ENCODE data around the gene GRK5.

GRK5 gene

DNA sequence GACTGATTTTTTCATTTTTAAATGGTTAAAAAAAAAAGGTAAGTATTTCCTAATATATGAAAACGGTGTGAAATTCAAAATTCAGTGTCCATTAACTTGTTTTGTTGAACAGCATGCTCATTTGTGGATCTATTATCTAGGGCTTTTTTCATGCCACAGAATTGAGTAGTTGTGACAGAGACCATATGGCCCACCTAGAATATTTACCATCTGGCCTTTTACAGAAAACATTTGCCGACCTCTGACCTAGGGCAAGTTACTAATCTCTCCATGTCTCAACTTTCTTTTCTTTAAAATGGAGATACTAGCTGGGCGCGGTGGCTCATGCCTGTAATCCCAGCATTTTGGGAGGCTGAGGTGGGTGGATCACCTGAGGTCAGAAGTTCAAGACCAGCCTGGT lies 41.3 kb downstream of the GRK5 start:
- TF ChIP-seq, protein P1, sequence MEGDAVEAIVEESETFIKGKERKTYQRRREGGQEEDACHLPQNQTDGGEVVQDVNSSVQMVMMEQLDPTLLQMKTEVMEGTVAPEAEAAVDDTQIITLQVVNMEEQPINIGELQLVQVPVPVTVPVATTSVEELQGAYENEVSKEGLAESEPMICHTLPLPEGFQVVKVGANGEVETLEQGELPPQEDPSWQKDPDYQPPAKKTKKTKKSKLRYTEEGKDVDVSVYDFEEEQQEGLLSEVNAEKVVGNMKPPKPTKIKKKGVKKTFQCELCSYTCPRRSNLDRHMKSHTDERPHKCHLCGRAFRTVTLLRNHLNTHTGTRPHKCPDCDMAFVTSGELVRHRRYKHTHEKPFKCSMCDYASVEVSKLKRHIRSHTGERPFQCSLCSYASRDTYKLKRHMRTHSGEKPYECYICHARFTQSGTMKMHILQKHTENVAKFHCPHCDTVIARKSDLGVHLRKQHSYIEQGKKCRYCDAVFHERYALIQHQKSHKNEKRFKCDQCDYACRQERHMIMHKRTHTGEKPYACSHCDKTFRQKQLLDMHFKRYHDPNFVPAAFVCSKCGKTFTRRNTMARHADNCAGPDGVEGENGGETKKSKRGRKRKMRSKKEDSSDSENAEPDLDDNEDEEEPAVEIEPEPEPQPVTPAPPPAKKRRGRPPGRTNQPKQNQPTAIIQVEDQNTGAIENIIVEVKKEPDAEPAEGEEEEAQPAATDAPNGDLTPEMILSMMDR (conservative IDR thresholded peaks at IDR 0.05; ENCODE audit: low read depth, low read length): no peak
- no peak for DNase-seq (ENCODE audit: low read depth)
- H3K4me3 ChIP-seq (ENCODE audit: low read depth, low read length): no peak overlapping the region

DNA sequence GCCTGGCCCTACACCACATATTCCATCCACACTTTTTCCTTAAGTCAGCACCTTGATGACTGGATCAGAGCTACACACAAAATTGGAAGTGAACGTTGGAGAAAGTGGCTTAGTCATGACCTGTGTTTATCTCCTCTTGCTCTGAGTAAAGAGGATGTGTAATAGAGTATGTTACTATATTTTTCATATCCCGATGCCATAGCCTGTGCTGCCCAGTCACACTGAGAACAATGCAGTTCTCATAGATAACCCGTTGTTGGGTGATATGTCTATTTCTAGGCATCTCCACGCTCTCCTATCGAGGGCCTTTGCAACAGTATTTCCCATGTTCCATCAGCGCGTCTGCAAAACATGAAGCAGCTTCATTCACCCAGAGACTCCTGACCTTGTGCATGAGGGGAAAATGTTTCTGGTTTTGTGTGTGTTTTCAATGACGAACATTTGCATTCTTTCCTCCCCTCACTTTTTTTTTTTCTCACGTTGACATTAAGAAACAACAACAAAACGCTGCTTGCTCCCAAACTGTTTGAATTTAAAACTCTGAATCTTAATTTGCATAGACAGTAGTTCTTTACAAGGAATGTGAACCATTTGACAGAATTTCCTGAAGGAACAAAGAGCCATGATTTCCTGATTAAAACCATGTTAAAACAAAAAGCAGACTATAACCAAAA lies 43.4 kb downstream of the GRK5 start:
- TF ChIP-seq, protein P1 (conservative IDR thresholded peaks at IDR 0.05; ENCODE audit: low read depth, low read length): no peak
- peak; percentile 96 for DNase-seq (ENCODE audit: low read depth)
- H3K4me3 ChIP-seq (ENCODE audit: low read depth, low read length): no peak overlapping the region

DNA sequence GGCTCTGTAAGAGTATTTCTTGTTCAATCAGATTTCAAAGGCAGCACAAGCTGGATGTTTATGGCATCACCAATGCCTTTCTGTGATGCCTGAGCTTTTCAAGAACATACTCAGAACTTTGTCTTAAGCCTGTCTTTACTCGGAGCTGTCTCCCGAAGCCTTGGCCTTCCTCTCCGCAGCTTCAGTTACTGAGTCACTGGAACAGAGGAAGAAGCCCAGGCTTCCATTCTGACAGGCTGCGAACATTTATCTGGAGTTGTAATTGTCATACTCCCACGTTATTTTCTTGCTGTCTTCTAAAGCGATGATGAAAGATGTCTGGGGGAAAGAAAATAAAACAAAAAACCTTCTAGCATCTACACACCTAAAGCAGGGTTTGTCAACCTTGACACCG lies 43.9 kb downstream of the GRK5 start:
- peak; percentile 82 for DNase-seq (ENCODE audit: low read depth)
- TF ChIP-seq, protein P1 (conservative IDR thresholded peaks at IDR 0.05; ENCODE audit: low read depth, low read length): no peak
- no peak overlapping the region for H3K4me3 ChIP-seq (ENCODE audit: low read depth, low read length)

GRCh38 chr10:119252051-119252465 lies 44.7 kb downstream of the GRK5 start:
- DNase-seq (ENCODE audit: low read depth): peak; percentile 35
- TF ChIP-seq, protein P1 (conservative IDR thresholded peaks at IDR 0.05; ENCODE audit: low read depth, low read length): peak; percentile 31
- no peak overlapping the region for H3K4me3 ChIP-seq (ENCODE audit: low read depth, low read length)

DNA sequence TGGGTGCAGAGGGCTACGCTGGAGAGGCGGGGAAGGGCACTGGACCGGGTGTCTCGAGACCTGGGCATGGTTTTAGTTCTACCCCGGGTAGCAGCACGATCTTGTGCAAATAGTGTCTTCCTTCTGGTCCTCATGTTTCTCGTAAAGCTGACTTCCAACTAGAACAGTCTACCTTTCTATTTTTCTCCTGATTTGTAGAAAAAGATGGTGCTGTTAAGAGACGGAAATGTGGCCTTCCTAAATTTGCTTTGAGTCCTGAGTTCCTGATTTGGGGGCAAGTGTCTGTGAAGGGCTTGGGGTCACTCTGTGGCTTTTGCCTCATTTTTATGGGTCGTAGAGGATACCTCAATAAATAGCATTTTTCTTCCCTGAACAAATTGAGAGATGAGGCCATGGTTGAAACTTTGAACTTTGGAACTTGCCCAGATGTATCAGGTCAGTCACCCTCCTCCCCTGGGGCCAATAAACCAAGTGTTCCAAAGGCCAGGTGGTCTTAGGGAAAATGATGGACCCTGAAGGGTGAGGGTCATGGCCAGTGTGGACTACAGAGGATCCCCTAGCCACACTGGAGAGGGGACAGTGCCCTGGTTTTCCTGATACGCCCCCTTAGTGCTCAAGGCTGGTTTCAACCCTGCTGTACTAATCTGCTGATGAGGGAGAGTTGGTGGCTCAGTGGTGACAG lies 45.2 kb downstream of the GRK5 start:
- TF ChIP-seq, protein P1 (conservative IDR thresholded peaks at IDR 0.05; ENCODE audit: low read depth, low read length): no peak
- DNase-seq (ENCODE audit: low read depth): no peak
- H3K4me3 ChIP-seq (ENCODE audit: low read depth, low read length): no peak overlapping the region

DNA sequence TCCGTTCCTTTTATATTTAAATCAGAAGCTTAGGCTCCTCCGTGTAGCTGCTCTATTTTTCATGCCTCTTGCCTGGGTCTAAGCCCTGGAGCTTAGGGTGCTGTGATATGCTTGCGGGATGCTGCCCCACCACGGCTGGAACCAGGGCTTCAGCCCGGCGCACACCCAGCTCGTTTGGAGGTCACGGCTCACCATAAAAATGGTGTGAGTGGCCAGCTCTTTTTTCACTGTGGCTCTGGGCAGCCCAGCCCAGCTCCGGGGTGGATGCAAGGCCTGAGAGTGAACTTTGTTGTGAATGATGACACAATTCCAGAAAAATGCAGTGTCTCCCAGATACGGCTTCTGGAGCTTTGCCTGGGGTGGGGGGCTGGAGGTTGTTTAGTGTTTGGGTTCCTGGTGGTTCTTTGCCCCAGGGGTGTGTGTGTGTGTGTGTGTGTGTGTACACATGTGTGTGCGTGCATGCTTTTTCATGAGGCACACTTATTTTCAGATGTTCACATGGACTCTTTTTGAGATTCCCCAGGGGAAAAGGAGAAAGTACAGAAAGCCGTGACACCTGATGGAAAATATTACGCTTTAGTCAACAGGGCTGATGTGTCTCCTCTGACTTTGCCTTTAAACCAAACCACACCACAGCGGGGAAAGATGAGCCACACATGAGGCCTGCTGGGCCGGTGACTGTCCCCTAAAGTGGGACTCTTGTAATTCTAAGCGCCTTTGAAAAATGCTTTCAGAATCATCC lies 46.2 kb downstream of the GRK5 start:
- no peak overlapping the region for H3K4me3 ChIP-seq (ENCODE audit: low read depth, low read length)
- TF ChIP-seq, protein P1 (conservative IDR thresholded peaks at IDR 0.05; ENCODE audit: low read depth, low read length): peak; percentile 30
- DNase-seq (ENCODE audit: low read depth): peak; percentile 97

All from choroid plexus epithelial cell (primary cell).